Trophoblast cell (in vitro differentiated cells and primary cell): ENCODE data around the gene DOC2A.
"Not testable (repeated sequence)": the region's sequence is repeated elsewhere in the genome, so short reads cannot be mapped to it uniquely, and the experiment has no call there.

ENCODE experiments used
- DNase-seq, 2 donors: peaks; one replicate each; pipeline ENCODE4 v3.0.0-alpha.2; 2016
- H2AFZ ChIP-seq: 2 replicates; pipeline ENCODE4 v1.6.1; 2013; ENCODE audit warnings: low read length, moderate library complexity, mild to moderate bottlenecking; ENCODE audit not compliant: insufficient read depth, poor library complexity
- H2AK5ac ChIP-seq: 2 replicates; pipeline ENCODE4 v1.6.1; 2013; ENCODE audit warnings: mild to moderate bottlenecking, low read length
- H2BK120ac ChIP-seq: 2 replicates; pipeline ENCODE4 v1.6.1; 2013; ENCODE audit warnings: low read length, mild to moderate bottlenecking, moderate library complexity; ENCODE audit not compliant: insufficient read depth, poor library complexity
- H2BK12ac ChIP-seq: 2 replicates; pipeline ENCODE4 v1.6.1; 2013; ENCODE audit warnings: mild to moderate bottlenecking, low read length, moderate library complexity
- H2BK5ac ChIP-seq: 2 replicates; pipeline ENCODE4 v1.6.1; 2013; ENCODE audit warnings: low read length, low read depth, moderate library complexity, mild to moderate bottlenecking; ENCODE audit not compliant: poor library complexity
- H3K14ac ChIP-seq: 2 replicates; pipeline ENCODE4 v1.6.1; 2013; ENCODE audit warnings: mild to moderate bottlenecking, low read length
- H3K18ac ChIP-seq: 2 replicates; pipeline ENCODE4 v1.6.1; 2013; ENCODE audit warnings: mild to moderate bottlenecking, low read length
- H3K23ac ChIP-seq: 2 replicates; pipeline ENCODE4 v1.6.1; 2013; ENCODE audit warnings: low read length
- H3K27ac ChIP-seq: 2 replicates; pipeline ENCODE4 v1.5.1; 2013; ENCODE audit warnings: low read depth, mild to moderate bottlenecking, inconsistent platforms, low read length, moderate library complexity
- H3K27me3 ChIP-seq: 2 replicates; pipeline ENCODE4 v1.6.1; 2013; ENCODE audit warnings: inconsistent platforms, mild to moderate bottlenecking, low read length, moderate library complexity; ENCODE audit not compliant: insufficient read depth
- H3K36me3 ChIP-seq, 2 experiments: 1 replicate in 1 of 2; 2 replicates in 1 of 2; pipeline ENCODE4 v1.6.1; 2013; ENCODE audit warnings: low read length in 2 of 2, mild to moderate bottlenecking in 2 of 2, moderate library complexity in 1 of 2; ENCODE audit not compliant: insufficient read depth in 2 of 2, control insufficient read depth in 1 of 2
- H3K4ac ChIP-seq: 2 replicates; pipeline ENCODE4 v1.6.1; 2013; ENCODE audit warnings: low read depth, mild to moderate bottlenecking, low read length, moderate library complexity
- H3K4me1 ChIP-seq, 2 experiments: 1 replicate in 1 of 2; 2 replicates in 1 of 2; pipeline ENCODE4 v1.6.1; 2013; ENCODE audit warnings: low read length in 2 of 2, mild to moderate bottlenecking in 2 of 2, moderate library complexity in 1 of 2; ENCODE audit not compliant: insufficient read depth in 2 of 2, control insufficient read depth in 1 of 2
- H3K4me2 ChIP-seq: 2 replicates; pipeline ENCODE4 v1.6.1; 2013; ENCODE audit warnings: inconsistent platforms, mild to moderate bottlenecking, low read length, moderate library complexity
- H3K4me3 ChIP-seq: 2 replicates; pipeline ENCODE4 v1.5.1; 2013; ENCODE audit warnings: mild to moderate bottlenecking, low read depth, low read length, inconsistent platforms
- H3K79me1 ChIP-seq: one replicate; pipeline ENCODE4 v1.6.1; 2013; ENCODE audit warnings: low read length
- H3K79me2 ChIP-seq: 2 replicates; pipeline ENCODE4 v1.6.1; 2013; ENCODE audit warnings: low read length, mild to moderate bottlenecking; ENCODE audit not compliant: control insufficient read depth, insufficient read depth, poor library complexity
- H3K9ac ChIP-seq: 2 replicates; pipeline ENCODE4 v1.6.1; 2013; ENCODE audit warnings: mild to moderate bottlenecking, low read length
- H3K9me3 ChIP-seq: 2 replicates; pipeline ENCODE4 v1.6.1; 2013; ENCODE audit warnings: low read depth, mild to moderate bottlenecking, control low read depth, inconsistent platforms, low read length; ENCODE audit not compliant: insufficient read depth
- H4K12ac ChIP-seq: 2 replicates; pipeline ENCODE4 v1.6.1; 2013; ENCODE audit warnings: low read depth, mild to moderate bottlenecking, low read length, moderate library complexity
- H4K8ac ChIP-seq: 2 replicates; pipeline ENCODE4 v1.6.1; 2013; ENCODE audit warnings: low read depth, mild to moderate bottlenecking, low read length, moderate library complexity
- H4K91ac ChIP-seq: one replicate; pipeline ENCODE4 v1.6.1; 2013; ENCODE audit warnings: low read depth, mild to moderate bottlenecking, low read length, moderate library complexity
- WGBS: extraction: QIAGEN DNeasy Blood & Tissue Kit; methylation state at CpG from one replicate; pipeline ENCODE4 v1.1.7; 2013; ENCODE audit warnings: missing lambda C conversion rate; ENCODE audit not compliant: insufficient read length, insufficient coverage; ENCODE audit errors: extremely low coverage; 5-methylcytosine and 5-hydroxymethylcytosine counted together

The DOC2A gene

GRCh38 chr16:30046588-30046987 lies 35.8 kb upstream of the DOC2A start:
- WGBS, result no CpG with 5 or more reads among the region's 1 CpG
- Histone ChIP-seq H3K36me3 (no peaks in the 10 kb centered on the region), H3K27me3 (no peaks in the 10 kb centered on the region), H2BK5ac (no peak overlapping the region), H4K91ac (no peak overlapping the region), H3K79me2 (no peaks in the 10 kb centered on the region), H4K12ac (no peak overlapping the region), H3K4ac (no peak overlapping the region), H3K9ac (no peak overlapping the region), H3K27ac (no peak overlapping the region), H3K4me2 (no peak overlapping the region), H3K18ac (no peak overlapping the region), H2BK120ac (no peak overlapping the region), H4K8ac (no peak overlapping the region), H3K14ac (no peak overlapping the region), H2AFZ (no peak overlapping the region), H2AK5ac (no peak overlapping the region), H3K9me3 (peaks cover 7% of the 10 kb centered on the region), H2BK12ac (no peak overlapping the region), H3K4me1 (peaks cover 0 to under 1% of the 10 kb centered on the region in 2 experiments), H3K23ac (no peak overlapping the region), H3K79me1 (no peaks in the 10 kb centered on the region), H3K4me3 (no peak overlapping the region)
- DNase-seq, result no peak

- no peak overlapping the region for H3K4me3 ChIP-seq
- H2BK12ac ChIP-seq, result no peak overlapping the region
- no peaks in the 10 kb centered on the region for H3K79me1 ChIP-seq
- no peak overlapping the region for H2BK120ac ChIP-seq
- H2BK5ac ChIP-seq, result no peak overlapping the region
- H3K36me3 ChIP-seq, result no peaks in the 10 kb centered on the region
- H3K4ac ChIP-seq, result no peak overlapping the region
- H3K14ac ChIP-seq, result no peak overlapping the region
- no peak overlapping the region for H3K18ac ChIP-seq
- no peak overlapping the region for H2AK5ac ChIP-seq
- H3K27me3 ChIP-seq, result no peaks in the 10 kb centered on the region
- no peak overlapping the region for H4K91ac ChIP-seq
- no peak overlapping the region for H3K9ac ChIP-seq
- H3K9me3 ChIP-seq, result peaks cover 7% of the 10 kb centered on the region
- no peaks in the 10 kb centered on the region for H3K4me1 ChIP-seq
- no peak overlapping the region for H3K27ac ChIP-seq
- no peak for DNase-seq
- no peak overlapping the region for H2AFZ ChIP-seq
- no peak overlapping the region for H4K8ac ChIP-seq
- no CpG with 5 or more reads among the region's 8 CpGs for WGBS
- no peak overlapping the region for H3K4me2 ChIP-seq
- no peak overlapping the region for H3K23ac ChIP-seq
- H3K79me2 ChIP-seq, result no peaks in the 10 kb centered on the region
- no peak overlapping the region for H4K12ac ChIP-seq
These were observed 35.4 kb upstream of the DOC2A start for GRCh38 chr16:30046178-30046577.

- Histone ChIP-seq H3K27ac (no peak overlapping the region), H3K4me3 (no peak overlapping the region), H3K27me3 (no peaks in the 10 kb centered on the region), H2BK120ac (no peak overlapping the region), H3K4ac (no peak overlapping the region), H3K9me3 (peaks cover 4% of the 10 kb centered on the region), H3K23ac (no peak overlapping the region), H4K12ac (no peak overlapping the region), H2BK5ac (no peak overlapping the region), H2AFZ (no peak overlapping the region), H2BK12ac (no peak overlapping the region), H3K4me1 (no peaks in the 10 kb centered on the region), H4K8ac (no peak overlapping the region), H3K4me2 (no peak overlapping the region), H3K9ac (no peak overlapping the region), H3K79me2 (no peaks in the 10 kb centered on the region), H3K36me3 (no peaks in the 10 kb centered on the region), H2AK5ac (no peak overlapping the region), H3K79me1 (no peaks in the 10 kb centered on the region), H4K91ac (no peak overlapping the region), H3K18ac (no peak overlapping the region), H3K14ac (no peak overlapping the region)
- DNase-seq, result peak in 1 of 2 donors; percentile 55
- no CpG with 5 or more reads among the region's 5 CpGs for WGBS
These were observed 31.0 kb upstream of the DOC2A start for GRCh38 chr16:30041841-30042240.

GRCh38 chr16:30040690-30041089 lies 29.9 kb upstream of the DOC2A start:
- H4K8ac ChIP-seq, H3K27ac ChIP-seq, H3K4me1 ChIP-seq, H3K4me3 ChIP-seq, H3K14ac ChIP-seq, H2BK12ac ChIP-seq, H2AFZ ChIP-seq, H3K4ac ChIP-seq, H3K9ac ChIP-seq, H3K23ac ChIP-seq, H3K36me3 ChIP-seq, H3K9me3 ChIP-seq, H2AK5ac ChIP-seq, DNase-seq, H3K79me1 ChIP-seq, H3K18ac ChIP-seq, H3K27me3 ChIP-seq, H2BK5ac ChIP-seq, H3K4me2 ChIP-seq, H2BK120ac ChIP-seq, H4K12ac ChIP-seq, H3K79me2 ChIP-seq, H4K91ac ChIP-seq: not testable (repeated sequence)
- WGBS, result no CpG with 5 or more reads among the region's 5 CpGs
